A549 (cell line): ENCODE data around the gene DIPK1B. TPM values are rescaled to one million over a fixed set of nuclear protein-coding genes. Genes with fewer than 3 reads are reported as not detected.
A peak's percentile ranks its signal among the peaks of the same experiment; 100 is the strongest.
"Not testable (repeated sequence)": the region's sequence is repeated elsewhere in the genome, so short reads cannot be mapped to it uniquely, and the experiment has no call there.

ENCODE experiments used
- ATAC-seq, 2 experiments: fragments of 200-7000 bp in 1 of 2; fragments of >200 bp in 1 of 2; cut with Nextera tagmentation in 1 of 2; cut with Tn5 transposase in 1 of 2; 3 replicates each; pipeline versions ENCODE4 v1.8.0 to v1.9.1; 2018 to 2020; ENCODE audit warnings: mild to moderate bottlenecking in 1 of 2, moderate library complexity in 1 of 2
- CTCF ChIA-PET: fragments of 300-600 bp; sonication (Branson Sonifier 250); formaldehyde crosslinking; extraction: SDS; loops from one replicate; lab custom pipeline; 2021; ENCODE audit warnings: antibody characterized with exemption, inconsistent platforms; lab: Yijun Ruan, JAX
- POLR2A ChIA-PET: fragments of 350-600 bp; formaldehyde crosslinking; extraction: SDS; loops from one replicate; lab custom pipeline; 2021; ENCODE audit warnings: antibody characterized with exemption, inconsistent platforms; lab: Yijun Ruan, JAX
- DNase-seq, 2 experiments: peaks; one replicate each; pipeline versions ENCODE4 v3.0.0 to v3.0.0-alpha.2; 2011 to 2016; ENCODE audit warnings: low read depth in 1 of 2, low spot score in 1 of 2
- FAIRE-seq: peaks from 2 replicates; lab custom pipeline; 2011; peaks lifted over from hg19 to GRCh38; lab: Jason Lieb, UNC
- H3K27ac ChIP-seq, 2 experiments: fragments of >200 bp; sonication (Bioruptor Twin); formaldehyde crosslinking; 3 replicates each; pipeline ENCODE4 v1.5.1; 2016 to 2017
- H3K4me1 ChIP-seq: fragments of >200 bp; sonication (Bioruptor Twin); formaldehyde crosslinking; 3 replicates; pipeline ENCODE4 v1.6.1; 2016
- H3K4me2 ChIP-seq: fragments of >200 bp; sonication (Bioruptor Twin); formaldehyde crosslinking; 3 replicates; pipeline ENCODE4 v1.6.1; 2016
- H3K4me3 ChIP-seq: fragments of >200 bp; sonication (Bioruptor Twin); formaldehyde crosslinking; 3 replicates; pipeline ENCODE4 v1.5.1; 2016
- H3K9me3 ChIP-seq: fragments of >200 bp; sonication (Bioruptor Twin); formaldehyde crosslinking; 3 replicates; pipeline ENCODE4 v1.6.1; 2016
- CBX2 ChIP-seq: fragments of 200-600 bp; sonication (generic); IDR thresholded peaks from 2 replicates; pipeline ENCODE4 v1.6.1; 2016; ENCODE audit warnings: low read depth, mild to moderate bottlenecking, borderline replicate concordance
- CTCF ChIP-seq: fragments of >200 bp; sonication (Bioruptor Twin); formaldehyde crosslinking; IDR thresholded peaks from 3 replicates; pipeline ENCODE4 v1.5.1; 2016
- EHF ChIP-seq: fragments of 250-450 bp; sonication (Bioruptor Pico); IDR thresholded peaks from 2 replicates; pipeline ENCODE4 v1.5.0; 2020; ENCODE audit warnings: mild to moderate bottlenecking
- HEYL ChIP-seq: fragments of 250-450 bp; sonication (Bioruptor Pico); IDR thresholded peaks from 2 replicates; pipeline ENCODE4 v1.8.0; 2021; ENCODE audit warnings: mild to moderate bottlenecking, moderate library complexity
- MAZ ChIP-seq: fragments of 150-350 bp; IDR thresholded peaks from 2 replicates; pipeline ENCODE4 v1.6.1; 2014; ENCODE audit warnings: antibody characterized with exemption, low read depth, low read length, borderline replicate concordance
- POLR2AphosphoS2 ChIP-seq: conservative IDR thresholded peaks from 2 replicates; pipeline ENCODE4 v1.6.1; 2012; ENCODE audit warnings: low read length, improper control_type of control experiment, inconsistent platforms
- RAD21 ChIP-seq, 2 experiments: fragments of >200 bp in 1 of 2; sonication (Bioruptor Twin) in 1 of 2; formaldehyde crosslinking in 1 of 2; IDR thresholded peaks in 1 of 2; conservative IDR thresholded peaks in 1 of 2; 2 replicates in 1 of 2; 3 replicates in 1 of 2; pipeline ENCODE4 v1.6.1; 2012 to 2018; ENCODE audit warnings: inconsistent platforms in 1 of 2
- SMC3 ChIP-seq: fragments of >200 bp; sonication (Bioruptor Twin); formaldehyde crosslinking; IDR thresholded peaks from 3 replicates; pipeline ENCODE4 v1.6.1; 2018; ENCODE audit warnings: inconsistent platforms
- ZSCAN20 ChIP-seq: fragments of 250-450 bp; sonication (Bioruptor Pico); IDR thresholded peaks from 2 replicates; pipeline ENCODE4 v1.8.0; 2022; ENCODE audit warnings: mild to moderate bottlenecking, moderate library complexity
- WGBS: methylation state at CpG from one replicate; pipeline ENCODE4 v1.1.6; 2017; ENCODE audit errors: missing lambda C conversion rate; 5-methylcytosine and 5-hydroxymethylcytosine counted together
- polyA plus RNA-seq, 4 experiments: library from polyadenylated mRNA; depleted of rRNA in 3 of 4; stranded (reverse); fragments of >200 nt; fragmentation: RNase III in 1 of 4; extraction: RNeasy Plus Mini Kit Qiagen cat#74134 plus additional on column Dnase treatment in 1 of 4; gene quantifications; 2 replicates in 3 of 4; 3 replicates in 1 of 4; pipeline ENCODE4 v1.2.3, GENCODE V29; 2011 to 2017
- TF ChIP-seq, protein P1 (sequence below): IDR thresholded peaks from 2 replicates; pipeline ENCODE4 v1.6.1; 2012
- TF ChIP-seq, protein P2 (sequence below): IDR thresholded peaks from 2 replicates; pipeline ENCODE4 v1.6.1; 2012; ENCODE audit warnings: low read depth, borderline replicate concordance
- TF ChIP-seq, protein P3 (sequence below): IDR thresholded peaks from 2 replicates; pipeline ENCODE4 v1.6.1; 2012

The DIPK1B gene
- polyA plus RNA-seq, 2 of the 4 experiments (the other 2 are of a cell fraction), result 6.7 TPM

- no peak overlapping the region for H3K4me3 ChIP-seq
- DNase-seq, result no peak
- CTCF ChIA-PET, result interaction anchor here (0.7 to 28.0 kb wide), 15 partner anchors 13 to 270 kb away, joined by 3 to 625 read pairs (median 4); partner anchors contain the start of genes LCN10, LCN6 and TMEM141
- no peak overlapping the region for H3K4me2 ChIP-seq
- POLR2A ChIA-PET, result no interaction called here
- WGBS, result 84% methylated on average over 14 of the region's 27 CpGs
- no peaks in the 10 kb centered on the region for H3K9me3 ChIP-seq
- TF ChIP-seq ZSCAN20, result no peak
- TF ChIP-seq, protein P1, sequence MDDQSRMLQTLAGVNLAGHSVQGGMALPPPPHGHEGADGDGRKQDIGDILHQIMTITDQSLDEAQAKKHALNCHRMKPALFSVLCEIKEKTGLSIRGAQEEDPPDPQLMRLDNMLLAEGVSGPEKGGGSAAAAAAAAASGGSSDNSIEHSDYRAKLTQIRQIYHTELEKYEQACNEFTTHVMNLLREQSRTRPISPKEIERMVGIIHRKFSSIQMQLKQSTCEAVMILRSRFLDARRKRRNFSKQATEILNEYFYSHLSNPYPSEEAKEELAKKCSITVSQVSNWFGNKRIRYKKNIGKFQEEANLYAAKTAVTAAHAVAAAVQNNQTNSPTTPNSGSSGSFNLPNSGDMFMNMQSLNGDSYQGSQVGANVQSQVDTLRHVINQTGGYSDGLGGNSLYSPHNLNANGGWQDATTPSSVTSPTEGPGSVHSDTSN, result no peak
- TF ChIP-seq, all 56 proteins: peak for 0
- Histone ChIP-seq H3K27ac (no peak overlapping the region), H3K4me1 (peaks cover 12% of the 10 kb centered on the region)
- ATAC-seq (no peak), FAIRE-seq (no peak)
Observed at GRCh38 chr9:136759436-136760325, 47.3 kb downstream of the DIPK1B start.

GRCh38 chr9:136760424-136760823 lies 48.1 kb downstream of the DIPK1B start:
- DNase-seq, result no peak
- peak in 1 of 2 experiments; percentile 3; a peak in 2 of 6 replicates for ATAC-seq
- H3K4me3 ChIP-seq, result no peak overlapping the region
- peaks cover 12% of the 10 kb centered on the region for H3K4me1 ChIP-seq
- ChIA-PET CTCF (interaction anchor here (0.7 to 28.0 kb wide), 14 partner anchors 14 to 269 kb away, joined by 3 to 625 read pairs (median 4); partner anchors contain the start of genes LCN10, LCN6, RABL6 and TMEM141), POLR2A (no interaction called here)
- 84% methylated on average over 24 of the region's 25 CpGs for WGBS
- no peaks in the 10 kb centered on the region for H3K9me3 ChIP-seq
- H3K4me2 ChIP-seq, result no peak overlapping the region
- FAIRE-seq, result no peak
- TF ChIP-seq HEYL (CRISPR knock-in tag), result no peak
- TF ChIP-seq CTCF, result no peak
- TF ChIP-seq POLR2AphosphoS2, result no peak
- no peak for TF ChIP-seq EHF (CRISPR knock-in tag)
- TF ChIP-seq, protein P2, sequence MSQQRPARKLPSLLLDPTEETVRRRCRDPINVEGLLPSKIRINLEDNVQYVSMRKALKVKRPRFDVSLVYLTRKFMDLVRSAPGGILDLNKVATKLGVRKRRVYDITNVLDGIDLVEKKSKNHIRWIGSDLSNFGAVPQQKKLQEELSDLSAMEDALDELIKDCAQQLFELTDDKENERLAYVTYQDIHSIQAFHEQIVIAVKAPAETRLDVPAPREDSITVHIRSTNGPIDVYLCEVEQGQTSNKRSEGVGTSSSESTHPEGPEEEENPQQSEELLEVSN, result no peak
- no peak for TF ChIP-seq CBX2
- peak overlapping the region in 1 of 2 experiments; percentile 63; a peak in 2 of 6 replicates for H3K27ac ChIP-seq

DNA sequence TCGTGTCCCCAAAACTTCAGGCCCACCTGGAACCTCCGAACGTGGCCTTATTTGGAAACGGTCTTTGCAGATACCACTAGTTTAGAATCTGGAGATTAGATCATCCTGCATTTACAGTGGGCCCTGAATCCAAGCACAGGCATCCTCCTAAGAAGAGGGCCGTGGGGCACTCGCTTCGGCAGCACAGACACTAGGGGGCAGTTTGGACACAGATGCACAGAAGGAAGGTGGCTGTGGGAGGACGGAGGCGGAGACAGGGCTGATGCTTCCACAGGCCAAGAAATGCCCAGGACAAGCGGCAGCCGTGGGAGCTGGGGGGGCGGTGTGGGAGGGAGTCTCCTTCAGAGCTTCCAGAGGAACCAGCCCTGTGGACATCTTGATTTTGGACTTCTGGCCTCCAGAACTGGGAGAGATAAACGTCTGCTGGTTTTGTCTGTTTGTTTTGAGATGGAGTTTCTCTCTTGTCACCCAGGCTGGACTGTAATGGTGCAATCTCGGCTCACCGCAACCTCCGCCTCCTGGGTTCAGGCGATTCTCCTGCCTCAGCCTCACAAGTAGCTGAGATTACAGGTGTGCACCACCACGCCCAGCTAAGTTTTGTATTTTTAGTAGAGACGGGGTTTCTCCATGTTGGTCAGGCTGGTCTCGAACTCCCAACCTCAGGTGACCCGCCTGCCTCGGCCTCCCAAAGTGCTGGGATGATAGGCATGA lies 48.6 kb downstream of the DIPK1B start:
- CTCF ChIA-PET, result interaction anchor here (0.7 to 28.0 kb wide), 15 partner anchors 15 to 268 kb away, joined by 3 to 625 read pairs (median 4); partner anchors contain the start of genes LCN10, LCN6, RABL6 and TMEM141
- TF ChIP-seq, protein P3, sequence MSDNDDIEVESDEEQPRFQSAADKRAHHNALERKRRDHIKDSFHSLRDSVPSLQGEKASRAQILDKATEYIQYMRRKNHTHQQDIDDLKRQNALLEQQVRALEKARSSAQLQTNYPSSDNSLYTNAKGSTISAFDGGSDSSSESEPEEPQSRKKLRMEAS, result 0 out of 2 replicates have a peak, but pooled peaks have one; percentile 36
- TF ChIP-seq MAZ, result 0 out of 2 replicates have a peak, but pooled peaks have one; percentile 16
- TF ChIP-seq CTCF, result peak; percentile 58
- TF ChIP-seq SMC3, result 0 out of 3 replicates have a peak, but pooled peaks have one; percentile 7
- peak in 1 of 2 experiments; percentile 43; a peak in 2 of 5 replicates for TF ChIP-seq RAD21 (conservative IDR thresholded peaks at IDR 0.05 in 1 of 2, IDR thresholded peaks at IDR 0.05 in 1 of 2)
- Histone ChIP-seq H3K4me1 (peaks cover 12% of the 10 kb centered on the region), H3K27ac (peak overlapping the region; percentile 39 to 63; a peak in 3 of 6 replicates), H3K4me2 (peak overlapping the region; percentile 64; the same call in 2 of the 3 replicates)
- peak; percentile 96 for FAIRE-seq
- H3K9me3 ChIP-seq, POLR2A ChIA-PET, H3K4me3 ChIP-seq: not testable (repeated sequence)
- DNase-seq, result peak; percentile 63 to 81
- ATAC-seq, result peak; percentile 80 to 82
- 26% methylated on average over 20 of the region's 22 CpGs for WGBS
